ENCODE results near the gene EMILIN1.
"Not testable (repeated sequence)": the region's sequence is repeated elsewhere in the genome, so short reads cannot be mapped to it uniquely, and the experiment has no call there.

The EMILIN1 gene

DNA sequence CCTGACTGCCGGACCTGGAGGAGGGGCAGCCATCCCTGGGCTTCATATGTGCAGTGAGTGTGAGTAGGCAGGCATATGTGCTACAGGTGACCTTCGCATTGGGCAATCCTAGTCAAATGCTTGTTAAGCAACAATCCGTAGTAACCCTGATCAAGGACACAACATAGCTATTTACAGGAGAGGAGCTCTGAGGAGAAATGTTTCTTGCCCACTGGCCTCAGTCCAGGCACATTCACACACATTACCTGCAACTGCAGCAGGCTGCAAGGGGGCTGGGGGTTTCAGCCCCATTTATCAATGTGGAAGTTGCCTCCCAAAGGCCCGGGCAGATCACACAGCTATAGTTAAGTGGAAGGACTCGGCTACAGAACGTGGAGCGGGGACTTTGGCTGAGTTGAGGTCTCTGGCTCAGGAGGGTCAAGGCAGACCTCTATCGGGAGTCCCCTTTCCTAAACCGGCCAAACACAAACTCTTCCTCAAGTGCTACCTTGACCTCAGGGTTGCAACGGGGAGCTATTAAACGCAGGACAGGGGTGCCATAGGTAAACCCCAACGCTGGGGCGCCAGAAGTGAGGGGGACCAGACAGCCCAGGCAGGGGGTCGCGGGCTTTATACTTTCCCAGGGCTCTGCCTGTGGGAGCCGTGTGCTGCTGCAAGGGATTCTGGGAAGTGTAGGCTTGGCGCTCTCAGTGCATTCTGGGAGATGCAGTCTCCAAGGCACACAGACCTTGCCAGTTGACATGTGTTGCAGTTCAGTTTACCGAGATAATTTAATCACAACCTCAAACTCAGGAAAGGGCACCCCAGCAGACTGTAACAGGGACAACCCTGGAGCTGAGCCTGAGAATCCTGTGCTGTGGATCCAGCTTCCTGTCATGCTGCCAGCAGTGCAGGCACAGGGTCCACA lies 17.6 kb downstream of the EMILIN1 start:
- peak; percentile 26 for DNase-seq

- no peak for DNase-seq
Measured at GRCh38 chr2:27096748-27097297, 18.4 kb downstream of the EMILIN1 start.

GRCh38 chr2:27097341-27097740 lies 18.9 kb downstream of the EMILIN1 start:
- no peak for DNase-seq

- DNase-seq, result no peak
Measured at GRCh38 chr2:27099334-27099955, 21.0 kb downstream of the EMILIN1 start.

DNA sequence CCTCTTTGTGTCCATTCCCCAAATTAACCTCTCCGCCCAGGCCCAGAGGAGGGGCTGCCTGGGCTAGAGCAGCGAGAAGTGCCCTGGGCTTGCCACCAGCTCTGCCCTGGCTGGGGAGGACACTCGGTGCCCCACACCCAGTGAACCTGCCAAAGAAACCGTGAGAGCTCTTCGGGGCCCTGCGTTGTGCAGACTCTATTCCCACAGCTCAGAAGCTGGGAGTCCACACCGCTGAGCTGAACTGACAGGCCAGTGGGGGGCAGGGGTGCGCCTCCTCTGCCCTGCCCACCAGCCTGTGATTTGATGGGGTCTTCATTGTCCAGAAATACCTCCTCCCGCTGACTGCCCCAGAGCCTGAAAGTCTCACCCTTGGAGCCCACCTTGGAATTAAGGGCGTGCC lies 21.6 kb downstream of the EMILIN1 start:
- DNase-seq, result no peak

GRCh38 chr2:27102329-27102728 lies 23.9 kb downstream of the EMILIN1 start:
- DNase-seq, result no peak

DNA sequence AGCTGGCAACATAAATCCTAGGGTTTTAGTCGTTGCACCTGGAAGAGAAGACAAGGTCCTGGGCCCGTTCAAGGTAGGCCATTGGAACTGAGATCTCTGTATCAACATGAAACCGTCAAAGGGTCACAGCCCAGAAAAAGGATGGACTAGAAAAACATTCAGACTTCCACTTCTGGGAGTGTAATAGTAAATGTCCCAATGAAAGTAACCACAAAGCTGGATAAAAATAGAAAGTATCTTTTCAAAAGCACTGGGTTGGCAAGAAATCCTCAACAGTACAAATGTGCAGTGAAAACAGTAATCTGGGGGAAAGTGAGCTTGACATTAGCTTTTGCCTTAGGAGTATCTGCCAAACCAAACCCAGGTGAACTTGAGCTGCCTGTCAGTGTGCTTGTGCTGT lies 27.6 kb downstream of the EMILIN1 start:
- DNase-seq, result no peak

DNA sequence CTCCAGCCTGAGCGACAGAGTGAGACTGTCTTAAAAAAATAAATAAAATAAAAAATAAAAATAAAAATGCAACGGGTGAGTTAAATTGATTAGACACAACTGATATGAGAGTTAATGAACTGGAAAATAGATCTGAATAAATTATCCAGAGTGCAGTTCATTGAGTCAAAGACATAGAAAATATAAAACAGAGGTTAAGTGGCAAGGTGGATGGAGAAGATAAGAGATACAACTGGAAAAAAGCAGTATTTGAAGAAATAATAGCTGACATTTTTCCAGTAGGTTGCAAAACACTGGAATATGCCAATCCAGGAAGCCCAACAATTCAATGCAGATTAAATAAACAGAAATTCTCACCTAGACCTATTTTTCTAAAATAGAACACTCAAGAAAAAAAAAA lies 29.8 kb downstream of the EMILIN1 start:
- no peak for DNase-seq

DNA sequence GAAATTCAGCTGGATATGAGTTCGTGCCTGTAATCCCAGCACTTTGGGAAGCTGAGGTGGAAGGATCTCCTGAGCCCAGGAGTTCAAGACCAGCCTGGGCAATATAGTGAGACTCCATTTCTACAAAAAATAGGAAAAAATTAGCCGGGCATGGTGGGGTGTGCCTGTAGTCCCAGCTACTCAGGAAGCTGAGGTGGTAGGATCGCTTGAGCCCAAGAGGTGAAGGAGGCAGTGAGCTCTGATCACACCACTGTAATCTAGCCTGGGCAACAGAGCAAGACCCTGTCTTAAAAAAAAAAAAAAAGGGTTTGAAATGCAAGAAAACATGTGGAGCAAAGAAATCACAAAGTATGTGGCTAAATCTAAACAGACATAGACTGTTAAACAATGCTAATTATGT lies 30.7 kb downstream of the EMILIN1 start:
- no peak for DNase-seq

- DNase-seq, result not testable (repeated sequence)
Measured at GRCh38 chr2:27110603-27111352, 32.4 kb downstream of the EMILIN1 start.

DNA sequence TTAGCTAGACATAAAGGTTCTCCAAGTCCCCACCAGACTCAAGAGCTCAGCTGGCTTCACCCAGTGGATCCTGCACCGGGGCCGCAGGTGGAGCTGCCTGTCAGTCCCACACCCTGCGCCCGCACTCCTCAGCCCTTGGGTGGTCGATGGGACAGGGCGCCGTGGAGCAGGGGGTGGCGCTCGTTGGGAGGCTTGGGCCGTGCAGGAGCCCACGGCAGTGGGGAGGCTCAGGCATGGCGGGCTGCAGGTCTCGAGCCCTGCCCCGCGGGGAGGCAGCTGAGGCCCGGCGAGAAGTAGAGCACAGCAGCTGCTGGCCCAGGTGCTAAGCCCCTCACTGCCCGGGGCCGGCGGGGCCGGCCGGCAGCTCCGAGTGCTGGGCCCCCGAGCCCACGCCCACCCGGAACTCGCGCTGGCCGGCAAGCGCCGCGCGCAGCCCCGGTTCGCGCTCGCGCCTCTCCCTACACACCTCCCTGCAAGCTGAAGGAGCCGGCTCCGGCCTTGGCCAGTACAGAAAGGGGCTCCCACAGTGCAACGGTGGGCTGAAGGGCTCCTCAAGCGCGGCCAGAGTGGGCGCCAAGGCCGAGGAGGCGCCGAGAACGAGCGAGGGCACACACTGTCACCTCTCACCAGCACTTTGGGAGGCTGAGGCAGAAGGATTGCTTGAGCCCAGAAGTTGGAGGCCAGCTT lies 33.1 kb downstream of the EMILIN1 start:
- DNase-seq, result not testable (repeated sequence)

- DNase-seq, result no peak
Measured at GRCh38 chr2:27115519-27115918, 37.1 kb downstream of the EMILIN1 start.

DNA sequence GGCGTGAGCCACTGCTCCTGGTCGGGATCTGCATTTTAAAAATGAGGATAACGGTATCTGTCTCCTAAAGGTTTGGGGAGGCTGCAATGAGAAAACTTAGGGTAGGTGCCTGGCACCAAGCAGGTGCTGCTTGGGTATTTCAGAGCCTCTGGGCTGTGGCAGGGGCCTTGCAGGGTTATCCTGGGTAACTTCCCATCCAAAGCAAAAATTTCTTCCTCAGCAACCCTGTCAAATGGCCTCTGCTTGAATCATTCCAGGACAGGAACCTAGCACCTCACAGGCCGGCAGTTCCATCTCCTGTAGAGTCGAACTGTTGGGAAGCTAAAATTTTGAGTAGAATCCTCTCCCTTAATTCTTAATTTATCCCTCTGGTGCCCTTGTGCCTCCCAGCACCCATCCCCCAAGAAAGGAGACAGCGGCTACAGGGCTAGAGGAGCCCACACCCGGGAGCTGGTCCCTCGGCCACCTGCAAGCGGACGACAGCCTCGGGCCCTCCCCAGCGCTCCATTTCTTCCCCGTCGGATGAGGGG lies 39.6 kb downstream of the EMILIN1 start:
- no peak for DNase-seq

DNA sequence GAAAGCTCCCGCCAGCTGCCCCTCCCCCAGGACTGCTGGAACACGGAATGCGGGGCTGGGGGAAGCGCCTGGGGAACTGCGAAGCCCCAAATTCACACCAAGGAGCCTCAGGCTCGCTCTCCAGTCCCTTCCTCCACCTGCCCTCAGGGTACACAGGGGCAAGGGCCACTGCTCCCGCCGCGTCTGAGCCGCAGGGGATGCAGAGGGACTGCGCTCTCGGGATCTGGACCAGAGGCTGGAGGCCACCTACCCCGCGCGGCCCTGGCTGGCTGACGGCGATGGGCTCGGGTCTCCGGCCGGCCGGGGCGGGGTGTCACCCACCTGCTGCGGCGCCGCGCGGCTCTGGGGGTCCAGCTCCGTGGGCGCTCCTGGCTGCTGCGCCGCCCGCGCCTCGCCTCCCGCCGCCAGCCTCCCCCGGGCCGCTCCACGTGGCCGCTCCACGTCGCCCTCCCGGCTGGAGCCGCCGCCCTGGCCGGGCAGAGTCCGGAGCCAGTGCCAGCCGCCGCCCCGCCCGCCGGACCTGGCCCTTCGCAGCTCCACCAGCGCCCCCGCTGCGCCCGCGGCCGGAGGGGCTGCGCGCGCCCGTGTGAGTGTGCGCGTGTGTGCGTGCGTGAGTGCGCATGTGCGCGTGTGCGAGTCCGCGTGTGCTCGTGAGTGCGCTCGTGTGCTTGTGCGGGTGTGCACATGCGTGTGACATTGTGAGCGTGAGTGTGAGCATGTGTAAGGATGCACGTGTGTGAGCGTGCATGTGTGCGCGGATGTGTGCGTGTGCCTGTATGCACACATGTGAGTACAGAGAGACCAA lies 40.3 kb downstream of the EMILIN1 start, which contains the start of gene CGREF1:
Gene CGREF1 (minus strand): TSS at position 604 of the 805 bp plus-strand sequence. CDS start 14,762 bp downstream, outside the sequence.
- no peak for DNase-seq

- DNase-seq, result not testable (repeated sequence)
Measured at GRCh38 chr2:27119330-27119670, 40.9 kb downstream of the EMILIN1 start.

- no peak for DNase-seq
Measured at GRCh38 chr2:27121906-27122305, 43.5 kb downstream of the EMILIN1 start.

DNA sequence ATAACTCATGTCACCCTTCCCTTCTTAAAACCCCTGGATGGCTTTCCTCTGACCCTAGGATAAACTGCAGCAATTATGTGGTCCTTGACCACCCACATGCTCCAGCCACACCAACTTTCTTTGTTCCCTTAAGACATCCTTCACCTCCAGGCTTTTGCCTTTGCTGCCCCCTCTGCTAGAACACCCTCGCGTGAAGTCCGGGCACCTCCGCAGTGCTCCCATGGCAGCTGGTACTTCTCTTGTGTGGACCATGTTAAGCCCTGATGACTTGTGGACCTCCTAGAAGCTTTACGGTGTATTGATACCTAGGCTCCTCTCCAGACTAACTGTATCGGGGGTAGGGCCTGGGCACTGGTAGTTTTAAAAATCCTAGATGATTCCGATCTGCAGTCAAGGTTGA lies 44.4 kb downstream of the EMILIN1 start:
- no peak for DNase-seq

DNA sequence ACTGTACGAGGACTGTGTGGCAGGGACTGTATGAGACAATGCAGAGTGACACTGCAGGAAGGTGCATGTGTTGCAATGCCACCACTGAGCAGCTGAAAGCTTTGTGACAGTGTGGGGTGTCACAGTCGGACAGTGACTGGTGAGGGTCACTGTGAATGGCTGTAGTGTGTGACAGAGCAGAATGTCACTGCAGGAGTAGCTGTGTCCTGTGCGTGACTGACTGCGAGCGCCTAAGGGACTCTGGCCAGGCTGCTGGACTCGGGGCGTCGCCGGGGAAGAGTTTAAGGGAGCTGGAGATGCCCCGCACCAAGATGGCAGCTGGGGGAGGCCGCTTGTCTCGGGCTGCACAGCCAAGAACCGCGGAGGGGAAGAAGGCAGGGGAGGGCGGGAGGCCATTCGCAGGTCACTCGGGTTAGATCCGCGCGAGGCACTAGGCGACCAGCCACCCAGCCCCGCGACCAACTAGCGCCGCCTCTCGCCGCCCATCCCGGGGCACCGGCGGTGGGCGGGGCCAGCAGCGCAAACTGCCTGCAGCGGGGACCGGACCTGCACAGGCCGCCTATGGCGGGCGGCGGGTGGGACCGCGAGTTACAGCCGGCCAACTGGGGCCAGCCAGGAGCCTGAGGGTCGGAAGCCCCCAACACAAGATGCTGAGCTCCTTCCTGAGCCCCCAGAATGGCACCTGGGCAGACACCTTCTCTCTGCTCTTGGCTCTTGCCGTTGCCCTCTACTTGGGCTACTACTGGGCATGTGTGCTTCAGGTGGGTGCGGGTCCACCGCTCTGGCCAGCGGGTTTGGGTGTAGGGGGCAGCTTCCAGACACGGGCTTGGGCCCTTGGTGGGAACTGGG lies 45.1 kb downstream of the EMILIN1 start, which contains the start of gene ABHD1:
Gene ABHD1 (plus strand): TSS at position 514 of the 849 bp plus-strand sequence. CDS start 134 bp downstream, at position 648.
- peak; percentile 58 for DNase-seq

DNA sequence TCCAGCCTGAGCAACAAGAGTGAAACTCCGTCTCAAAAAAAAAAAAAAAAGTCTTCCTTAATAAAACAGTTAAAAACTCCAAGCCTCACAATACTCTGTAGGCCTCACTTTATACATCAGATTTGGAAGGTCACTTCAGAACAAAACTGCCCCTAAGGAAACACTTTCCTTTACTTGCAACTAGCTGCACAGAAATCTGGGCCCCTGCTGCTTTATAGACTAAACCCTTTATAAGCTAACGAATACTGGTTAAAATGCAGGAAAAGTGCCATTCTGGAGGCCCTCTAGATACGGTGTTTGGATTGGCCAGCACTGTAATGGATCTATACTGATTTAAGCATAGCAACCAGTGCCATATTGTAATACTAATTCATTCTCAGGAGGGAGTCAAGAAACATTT lies 46.7 kb downstream of the EMILIN1 start:
- DNase-seq, result no peak

DNA sequence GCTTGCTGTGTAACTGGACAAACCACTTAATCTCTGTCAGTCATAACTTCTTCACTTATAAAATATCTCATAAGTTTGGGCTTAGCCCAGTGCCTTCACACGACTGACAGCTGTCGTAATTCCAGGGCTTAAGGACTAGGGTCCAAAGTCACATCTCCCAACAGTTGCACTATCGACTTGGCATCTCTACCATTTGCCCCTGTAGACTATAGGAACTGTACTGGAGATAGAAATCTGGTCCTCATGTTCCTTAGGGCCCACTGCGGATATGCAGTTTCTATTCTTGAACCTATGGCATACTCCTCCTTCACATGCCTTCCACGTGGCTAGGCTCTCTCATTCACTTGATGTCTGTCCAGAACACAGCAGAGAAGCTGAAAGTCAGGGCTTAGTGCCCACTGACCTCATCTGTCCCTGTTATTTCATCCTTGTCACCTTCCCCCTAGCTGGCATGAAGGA lies 47.9 kb downstream of the EMILIN1 start:
- DNase-seq, result no peak

All from central memory CD4-positive, alpha-beta T cell (primary cell).